Measurements from ENCODE around the gene KRT71. TPM values are rescaled to one million over a fixed set of nuclear protein-coding genes. Genes with fewer than 3 reads are reported as not detected.

KRT71 gene
- total RNA-seq, 1 donor from 2014 or later: not detected

- DNase-seq (ENCODE audit: low spot score): no peak
Measured at GRCh38 chr12:52497975-52498374, 55.0 kb downstream of the KRT71 start.

- no peak for DNase-seq (ENCODE audit: low spot score)
Measured at GRCh38 chr12:52496590-52497071, 56.3 kb downstream of the KRT71 start.

GRCh38 chr12:52496054-52496453, 56.9 kb downstream of the KRT71 start:
- DNase-seq (ENCODE audit: low spot score): no peak

DNA sequence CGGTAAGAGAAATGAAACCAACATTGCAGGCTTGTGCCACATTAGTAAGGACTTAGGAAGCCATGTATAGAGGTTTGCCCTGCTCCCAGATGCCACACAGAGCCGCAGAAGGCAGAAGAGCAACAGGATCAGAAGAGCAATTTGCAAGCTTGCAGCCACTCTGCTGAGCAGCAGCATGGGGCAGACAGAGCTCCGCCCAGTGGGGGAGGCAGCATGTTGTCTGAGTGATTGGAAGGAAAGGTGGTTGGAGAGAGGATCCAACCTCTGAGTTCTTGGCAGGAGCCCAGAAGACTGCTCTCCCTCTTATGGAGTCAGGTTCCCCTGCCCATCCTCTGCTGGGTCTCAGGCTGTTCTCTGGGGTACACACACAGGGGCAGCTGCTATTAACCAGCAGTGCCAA, 57.6 kb downstream of the KRT71 start:
- no peak for DNase-seq (ENCODE audit: low spot score)

DNA sequence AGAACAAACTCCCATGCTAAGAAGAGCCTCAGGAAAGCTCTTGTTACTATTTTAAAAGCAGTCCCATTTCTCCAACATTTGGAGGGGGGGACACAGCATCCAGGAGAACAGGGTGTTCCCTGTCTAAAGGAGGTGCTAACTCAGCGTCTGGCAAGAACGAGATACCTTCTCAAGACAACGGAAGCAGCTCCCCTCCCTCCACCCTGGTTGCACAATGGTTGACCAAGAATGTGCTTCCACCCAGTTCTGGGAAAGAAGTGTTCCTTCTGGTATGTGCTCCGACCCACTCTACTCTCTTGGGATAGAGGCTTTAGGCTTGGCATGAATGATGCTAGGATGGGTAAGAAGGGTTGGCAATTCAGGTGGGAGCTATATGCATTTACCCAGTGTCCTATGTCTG, 58.4 kb downstream of the KRT71 start:
- DNase-seq (ENCODE audit: low spot score): no peak

- no peak for DNase-seq (ENCODE audit: low spot score)
Measured at GRCh38 chr12:52494100-52494499, 58.8 kb downstream of the KRT71 start.

Other genes with a start within 250 kb of the KRT71 start
- not detected for gene KRT83, start 231.7 kb downstream of the KRT71 start, total RNA-seq
- not detected for gene KRT85, start 185.7 kb downstream of the KRT71 start, total RNA-seq
- not detected for gene KRT84, start 167.5 kb downstream of the KRT71 start, total RNA-seq
- gene KRT82, start 146.8 kb downstream of the KRT71 start, total RNA-seq: not detected
- gene KRT75, start 118.8 kb downstream of the KRT71 start, total RNA-seq: not detected
- gene KRT6B, start 101.0 kb downstream of the KRT71 start, total RNA-seq: 0.36 TPM
- gene KRT6C, start 79.3 kb downstream of the KRT71 start, total RNA-seq: 0.39 TPM
- gene KRT6A, start 59.9 kb downstream of the KRT71 start, total RNA-seq: 28.7 TPM
- 388 TPM for gene KRT5, start 32.8 kb downstream of the KRT71 start, total RNA-seq
- 0.26 TPM for gene KRT74, start 20.7 kb upstream of the KRT71 start, total RNA-seq
- not detected for gene KRT72, start 48.3 kb upstream of the KRT71 start, total RNA-seq
- gene KRT73, start 65.4 kb upstream of the KRT71 start, total RNA-seq: not detected
- not detected for gene KRT2, start 99.1 kb upstream of the KRT71 start, total RNA-seq
- not detected for gene KRT1, start 127.3 kb upstream of the KRT71 start, total RNA-seq
- gene KRT77, start 150.4 kb upstream of the KRT71 start, total RNA-seq: not detected
- gene KRT76, start 224.2 kb upstream of the KRT71 start, total RNA-seq: not detected
- gene KRT3, start 243.0 kb upstream of the KRT71 start, total RNA-seq: not detected

All from ureter (tissue), 1 donor.